Liver (tissue), 9 donors: ENCODE results near the gene LAYN. TPM values are rescaled to one million over a fixed set of nuclear protein-coding genes. Genes with fewer than 3 reads are reported as not detected.

Experiments used
- DNase-seq: peaks from one replicate; pipeline ENCODE4 v3.0.0-alpha.2; 2017; ENCODE audit warnings: low spot score
- H3K27ac ChIP-seq, 2 donors: one replicate each; pipeline ENCODE4 v1.7.0; 2013; ENCODE audit warnings: inconsistent platforms in 2 of 2, low read length in 2 of 2, control low read depth in 1 of 2, low read depth in 1 of 2, mild to moderate bottlenecking in 1 of 2
- H3K27me3 ChIP-seq, 4 donors: one replicate each; pipeline versions ENCODE4 v1.6.1 to v1.7.0; 2013; ENCODE audit warnings: low read length in 3 of 4, inconsistent platforms in 1 of 4, mild to moderate bottlenecking in 1 of 4, moderate library complexity in 1 of 4; ENCODE audit not compliant: control insufficient read depth in 4 of 4, insufficient read depth in 4 of 4
- H3K36me3 ChIP-seq, 4 donors: one replicate each; pipeline versions ENCODE4 v1.6.1 to v1.7.0; 2013; ENCODE audit warnings: low read length in 3 of 4, mild to moderate bottlenecking in 3 of 4, low read depth in 1 of 4, moderate library complexity in 1 of 4; ENCODE audit not compliant: control insufficient read depth in 4 of 4, insufficient read depth in 3 of 4
- H3K4me1 ChIP-seq, 4 donors: one replicate each; pipeline versions ENCODE4 v1.6.1 to v1.7.0; 2013; ENCODE audit warnings: low read length in 3 of 4, mild to moderate bottlenecking in 3 of 4, moderate library complexity in 1 of 4; ENCODE audit not compliant: control insufficient read depth in 4 of 4, insufficient read depth in 4 of 4
- H3K4me3 ChIP-seq, 3 donors: one replicate each; pipeline versions ENCODE4 v1.6.1 to v1.7.0; 2013; ENCODE audit warnings: low read length in 3 of 3, control low read depth in 1 of 3, low read depth in 1 of 3, mild to moderate bottlenecking in 1 of 3
- H3K9ac ChIP-seq, 2 donors: one replicate each; pipeline ENCODE4 v1.7.0; 2013; ENCODE audit warnings: low read length in 2 of 2, mild to moderate bottlenecking in 2 of 2, moderate library complexity in 2 of 2, control low read depth in 1 of 2, low read depth in 1 of 2
- H3K9me3 ChIP-seq, 4 donors: one replicate each; pipeline versions ENCODE4 v1.6.1 to v1.7.0; 2013; ENCODE audit warnings: low read length in 3 of 4; ENCODE audit not compliant: control insufficient read depth in 4 of 4
- CTCF ChIP-seq: fragments of 150-350 bp; IDR thresholded peaks from 2 replicates; pipeline ENCODE4 v1.5.1; 2017; ENCODE audit warnings: improper control_type of control experiment, low read depth, low read length; ENCODE audit not compliant: missing input control
- FOXA1 ChIP-seq: IDR thresholded peaks from 2 replicates; pipeline ENCODE4 v1.6.1; 2016; ENCODE audit warnings: antibody characterized with exemption
- GABPA ChIP-seq, 2 donors: IDR thresholded peaks in 1 of 2; conservative IDR thresholded peaks in 1 of 2; 2 replicates each; pipeline ENCODE4 v1.6.1; 2016; ENCODE audit warnings: antibody characterized with exemption in 2 of 2, mild to moderate bottlenecking in 1 of 2, moderate library complexity in 1 of 2
- HNF4A ChIP-seq, 2 donors: conservative IDR thresholded peaks; 2 replicates each; pipeline ENCODE4 v1.6.1; 2016; ENCODE audit warnings: antibody characterized with exemption in 2 of 2, mild to moderate bottlenecking in 2 of 2
- HNF4G ChIP-seq: IDR thresholded peaks from 2 replicates; pipeline ENCODE4 v1.6.1; 2016; ENCODE audit warnings: antibody characterized with exemption
- JUND ChIP-seq, 2 donors: IDR thresholded peaks; 2 replicates each; pipeline ENCODE4 v1.6.1; 2016; ENCODE audit warnings: antibody characterized with exemption in 2 of 2
- RAD21 ChIP-seq, 2 donors: IDR thresholded peaks; 2 replicates each; pipeline ENCODE4 v1.6.1; 2016; ENCODE audit warnings: antibody characterized with exemption in 2 of 2, mild to moderate bottlenecking in 2 of 2
- REST ChIP-seq: IDR thresholded peaks from 2 replicates; pipeline ENCODE4 v1.6.1; 2016; ENCODE audit warnings: antibody characterized with exemption, mild to moderate bottlenecking
- RXRA ChIP-seq, 2 donors: IDR thresholded peaks; 2 replicates each; pipeline ENCODE4 v1.6.1; 2017 to 2018; ENCODE audit warnings: antibody characterized with exemption in 2 of 2, mild to moderate bottlenecking in 1 of 2
- TAF1 ChIP-seq: conservative IDR thresholded peaks from 2 replicates; pipeline ENCODE4 v1.6.1; 2016; ENCODE audit warnings: antibody characterized with exemption, mild to moderate bottlenecking
- YY1 ChIP-seq: IDR thresholded peaks from 2 replicates; pipeline ENCODE4 v1.6.1; 2016; ENCODE audit warnings: antibody characterized with exemption, mild to moderate bottlenecking
- WGBS: extraction: QIAGEN DNeasy Blood & Tissue Kit; methylation state at CpG from one replicate; pipeline ENCODE4 v1.1.7; 2013; 5-methylcytosine and 5-hydroxymethylcytosine counted together
- polyA plus RNA-seq, 2 donors: library from polyadenylated mRNA; stranded (reverse) in 1 of 2; unstranded in 1 of 2; fragments of 200-250 nt in 1 of 2; fragments of >200 nt in 1 of 2; fragmentation: Nextera tagmentation in 1 of 2; extraction: Ambion mirVana in 1 of 2; gene quantifications; one replicate each; pipeline versions ENCODE4 v1.2.1 to v1.2.3, GENCODE V29; 2013 to 2015
- total RNA-seq, 2 donors: library from RNA; depleted of rRNA; stranded (reverse); fragments of >200 nt; gene quantifications; one replicate each; pipeline ENCODE4 v1.2.3, GENCODE V29; 2014
- TF ChIP-seq, protein P1 (sequence below): IDR thresholded peaks from 2 replicates; pipeline ENCODE4 v1.6.1; 2016; ENCODE audit warnings: antibody characterized with exemption
- donor health status: healthy.
- donor health status: healthy.
- donor health status: healthy.
- donor health status: healthy.
- donor health status: healthy.

Gene LAYN
- total and polyA plus RNA-seq, 4 donors, result 0.43 to 0.98 (median 0.88) TPM

DNA sequence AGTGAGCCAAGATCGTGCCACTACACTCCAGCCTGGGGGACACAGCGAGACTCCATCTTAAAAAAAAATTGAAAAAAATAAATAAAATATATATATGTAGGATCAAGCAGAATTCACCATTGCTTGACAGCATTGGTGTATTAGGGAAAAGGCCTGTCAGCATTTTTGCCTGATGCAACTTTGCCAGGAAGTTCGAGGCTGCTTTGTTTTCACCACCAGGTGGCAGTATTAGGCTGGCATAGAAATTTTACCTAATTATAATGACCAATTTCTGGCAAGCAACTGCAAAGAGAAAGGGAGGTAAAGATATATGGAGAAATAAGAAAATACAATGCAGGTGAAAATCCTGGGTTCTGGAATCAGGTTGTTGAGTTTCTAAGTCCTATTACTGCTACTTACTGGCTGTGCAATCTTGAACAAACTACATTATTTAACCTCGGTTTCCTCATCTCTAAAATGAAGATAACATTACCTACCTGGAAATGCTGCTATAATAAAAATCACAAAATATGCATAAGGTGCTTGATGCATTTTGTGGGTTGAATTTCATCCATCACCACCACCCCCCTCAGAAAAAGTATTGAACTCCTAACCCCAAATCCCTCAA, 24.7 kb downstream of the LAYN start:
- Histone ChIP-seq H3K27me3 (no peaks in the 10 kb centered on the region), H3K4me3 (no peak overlapping the region), H3K9ac (no peak overlapping the region), H3K36me3 (no peaks in the 10 kb centered on the region), H3K9me3 (no peaks in the 10 kb centered on the region), H3K4me1 (no peaks in the 10 kb centered on the region), H3K27ac (no peak overlapping the region)
- DNase-seq, result peak; percentile 67
- peak; percentile 93 for TF ChIP-seq CTCF
- peak; percentile 92 to 93 for TF ChIP-seq RAD21 (IDR thresholded peaks at IDR 0.05)
- no peak for TF ChIP-seq TAF1
- TF ChIP-seq HNF4A (conservative IDR thresholded peaks at IDR 0.05), result no peak
- no peak for TF ChIP-seq JUND (IDR thresholded peaks at IDR 0.05)
- TF ChIP-seq YY1, result no peak
- TF ChIP-seq REST, result no peak
- TF ChIP-seq GABPA (IDR thresholded peaks at IDR 0.05 in 1 of 2, conservative IDR thresholded peaks at IDR 0.05 in 1 of 2), result no peak
- 66% methylated on average over 4 of the region's 4 CpGs for WGBS

DNA sequence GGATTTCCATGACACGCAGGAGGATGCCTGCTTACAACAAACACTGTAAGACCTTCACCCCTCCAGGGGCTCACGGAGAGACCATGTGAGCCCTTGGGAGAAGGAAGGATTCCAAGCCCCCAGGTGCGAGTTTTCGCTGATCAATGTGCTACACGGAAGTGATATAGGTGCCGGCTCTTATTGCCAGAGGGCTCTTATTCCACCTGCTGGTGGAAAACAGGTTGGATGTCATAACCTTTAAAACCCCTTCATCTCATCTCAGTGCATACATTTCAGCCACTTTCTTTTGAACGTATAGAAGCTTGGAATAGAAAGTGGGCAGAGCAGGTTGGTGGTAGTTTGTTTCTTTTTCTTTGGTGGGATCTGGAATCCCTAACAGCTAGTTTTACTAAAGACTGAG, 25.8 kb downstream of the LAYN start:
- WGBS, result 79% methylated on average over 7 of the region's 7 CpGs
- no peaks in the 10 kb centered on the region for H3K27me3 ChIP-seq
- H3K27ac ChIP-seq, result no peak overlapping the region
- H3K9ac ChIP-seq, result no peak overlapping the region
- TF ChIP-seq RAD21 (IDR thresholded peaks at IDR 0.05) (no peak), GABPA (IDR thresholded peaks at IDR 0.05 in 1 of 2, conservative IDR thresholded peaks at IDR 0.05 in 1 of 2) (no peak), FOXA1 (no peak), REST (no peak), HNF4G (no peak), RXRA (IDR thresholded peaks at IDR 0.05) (no peak), CTCF (no peak), JUND (IDR thresholded peaks at IDR 0.05) (no peak)
- TF ChIP-seq, protein P1, sequence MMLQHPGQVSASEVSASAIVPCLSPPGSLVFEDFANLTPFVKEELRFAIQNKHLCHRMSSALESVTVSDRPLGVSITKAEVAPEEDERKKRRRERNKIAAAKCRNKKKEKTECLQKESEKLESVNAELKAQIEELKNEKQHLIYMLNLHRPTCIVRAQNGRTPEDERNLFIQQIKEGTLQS, result no peak
- H3K9me3 ChIP-seq, result no peaks in the 10 kb centered on the region
- DNase-seq, result no peak
- no peak overlapping the region for H3K4me3 ChIP-seq
- H3K4me1 ChIP-seq, result no peaks in the 10 kb centered on the region
- H3K36me3 ChIP-seq, result no peaks in the 10 kb centered on the region
